ENCODE measurements around the gene SARM1. TPM values are rescaled to one million over a fixed set of nuclear protein-coding genes. Genes with fewer than 3 reads are reported as not detected.

Gene SARM1
- total RNA-seq, 1 experiment from 2014 or later: 17.4 TPM

GRCh38 chr17:28379814-28380801, 8.6 kb downstream of the SARM1 start:
- TF ChIP-seq TCF7L2 (IDR thresholded peaks at IDR 0.05; ENCODE audit: low read depth, low read length) (no peak), REST (IDR thresholded peaks at IDR 0.05; ENCODE audit: insufficient read depth in 1 of 2, low read depth in 2 of 2, low read length in 1 of 2) (no peak), CTCF (IDR thresholded peaks at IDR 0.05) (no peak), SIN3A (IDR thresholded peaks at IDR 0.05; ENCODE audit: borderline replicate concordance, insufficient read depth, low read depth, low read length) (no peak), POLR2AphosphoS5 (IDR thresholded peaks at IDR 0.05; ENCODE audit: low read depth, low read length) (no peak)
- Histone ChIP-seq H3K9me3 (ENCODE audit: control insufficient read depth, insufficient read depth, low read depth, low read length) (no peaks in the 10 kb centered on the region), H3K4me3 (ENCODE audit: low read depth in 2 of 2, low read length in 2 of 2) (no peak overlapping the region), H3K27ac (ENCODE audit: low read length) (no peak overlapping the region), H3K4me1 (ENCODE audit: control insufficient read depth, insufficient read depth, low read length) (no peaks in the 10 kb centered on the region), H3K36me3 (ENCODE audit: control insufficient read depth, insufficient read depth, low read length) (no peaks in the 10 kb centered on the region), H3K27me3 (ENCODE audit: control insufficient read depth, insufficient read depth, low read length) (no peaks in the 10 kb centered on the region)
- ChIA-PET POLR2A (no interaction called here), CTCF (no interaction called here)
- no peak for ATAC-seq
- intact Hi-C loops (cut with micrococcal nuclease; ENCODE audit: unreplicated experiment) (no loop called here), in situ Hi-C loops (cut with HindIII; ENCODE audit: low pct_unique_long_range_greater_than_20kb, low sequenced_read_pairs) (no loop called here)
- no peak for DNase-seq (ENCODE audit: low read depth, low spot score)
- BruUV-seq (replicated peaks): no TSS peak

GRCh38 chr17:28381141-28381825, 9.8 kb downstream of the SARM1 start:
- POLR2A ChIA-PET: no interaction called here
- BruUV-seq (replicated peaks): no TSS peak

More at GRCh38 chr17:28381141-28381825, 9.8 kb downstream of the SARM1 start:
- H3K27me3 ChIP-seq (ENCODE audit: control insufficient read depth, insufficient read depth, low read length): no peaks in the 10 kb centered on the region
- CTCF ChIA-PET: no interaction called here
- H3K27ac ChIP-seq (ENCODE audit: low read length): no peak overlapping the region
- intact Hi-C loops (cut with micrococcal nuclease; ENCODE audit: unreplicated experiment) (no loop called here), in situ Hi-C loops (cut with HindIII; ENCODE audit: low pct_unique_long_range_greater_than_20kb, low sequenced_read_pairs) (no loop called here)
- H3K36me3 ChIP-seq (ENCODE audit: control insufficient read depth, insufficient read depth, low read length): no peaks in the 10 kb centered on the region
- TF ChIP-seq TCF7L2 (IDR thresholded peaks at IDR 0.05; ENCODE audit: low read depth, low read length) (no peak), SIN3A (IDR thresholded peaks at IDR 0.05; ENCODE audit: borderline replicate concordance, insufficient read depth, low read depth, low read length) (no peak), REST (IDR thresholded peaks at IDR 0.05; ENCODE audit: insufficient read depth in 1 of 2, low read depth in 2 of 2, low read length in 1 of 2) (no peak), POLR2AphosphoS5 (IDR thresholded peaks at IDR 0.05; ENCODE audit: low read depth, low read length) (no peak), CTCF (IDR thresholded peaks at IDR 0.05) (no peak)
- no peak for ATAC-seq
- no peak overlapping the region for H3K4me3 ChIP-seq (ENCODE audit: low read depth in 2 of 2, low read length in 2 of 2)
- H3K4me1 ChIP-seq (ENCODE audit: control insufficient read depth, insufficient read depth, low read length): no peaks in the 10 kb centered on the region
- no peak for DNase-seq (ENCODE audit: low read depth, low spot score)
- no peaks in the 10 kb centered on the region for H3K9me3 ChIP-seq (ENCODE audit: control insufficient read depth, insufficient read depth, low read depth, low read length)

Data from Panc1 (cell line).